K562 (cell line): ENCODE measurements around the gene TBC1D20. TPM values are rescaled to one million over a fixed set of nuclear protein-coding genes. Genes with fewer than 3 reads are reported as not detected.

Experiments
- AFF1 ChIP-seq, 2 experiments: fragments of 450-650 bp; IDR thresholded peaks; 2 replicates each; pipeline ENCODE4 v1.6.1; 2018; ENCODE audit warnings: mild to moderate bottlenecking in 2 of 2, low read depth in 1 of 2; ENCODE audit not compliant: partially characterized antibody in 2 of 2
- ATF6 ChIP-seq: sonication (generic); formaldehyde crosslinking; IDR thresholded peaks from 2 replicates; pipeline ENCODE4 v1.4.0; 2020; ENCODE audit warnings: mild to moderate bottlenecking, missing genetic modification reagents
- CBX1 ChIP-seq: sonication (generic); IDR thresholded peaks from 2 replicates; pipeline ENCODE4 v1.6.1; 2016; ENCODE audit warnings: antibody characterized with exemption, low read depth, mild to moderate bottlenecking
- DIDO1 ChIP-seq: fragments of 450-650 bp; IDR thresholded peaks from 2 replicates; pipeline ENCODE4 v1.6.1; 2016; ENCODE audit warnings: low read depth, missing biosample characterization, missing genetic modification characterization
- FOXJ2 ChIP-seq: fragments of 200-800 bp; sonication (Bioruptor generic); IDR thresholded peaks from 2 replicates; pipeline ENCODE4 v1.6.1; 2016; ENCODE audit warnings: missing genetic modification characterization, missing compliant biosample characterization
- FOXK2 ChIP-seq, 2 experiments: fragments of 450-650 bp; IDR thresholded peaks in 1 of 2; conservative IDR thresholded peaks in 1 of 2; 2 replicates each; pipeline ENCODE4 v1.6.1; 2016; ENCODE audit warnings: low read depth in 2 of 2, mild to moderate bottlenecking in 1 of 2
- HLTF ChIP-seq: fragments of 450-650 bp; IDR thresholded peaks from 2 replicates; pipeline ENCODE4 v1.6.1; 2016
- HOMEZ ChIP-seq: fragments of 250-450 bp; sonication (Bioruptor Pico); IDR thresholded peaks from 2 replicates; pipeline ENCODE4 v1.4.0; 2020; ENCODE audit warnings: mild to moderate bottlenecking, moderate library complexity
- KLF1 ChIP-seq: fragments of 450-650 bp; IDR thresholded peaks from 2 replicates; pipeline ENCODE4 v1.6.1; 2016; ENCODE audit warnings: missing genetic modification characterization, missing compliant biosample characterization
- MCM3 ChIP-seq: fragments of 450-650 bp; IDR thresholded peaks from 2 replicates; pipeline ENCODE4 v1.6.1; 2016
- NEUROD1 ChIP-seq: fragments of 150-350 bp; IDR thresholded peaks from 2 replicates; pipeline ENCODE4 v1.6.1; 2014; ENCODE audit warnings: borderline replicate concordance, low read length, low read depth; ENCODE audit not compliant: partially characterized antibody
- NR1H2 ChIP-seq: sonication (generic); formaldehyde crosslinking; IDR thresholded peaks from 2 replicates; pipeline ENCODE4 v1.4.0; 2020; ENCODE audit warnings: mild to moderate bottlenecking, missing genetic modification reagents
- POU5F1 ChIP-seq: fragments of 150-350 bp; IDR thresholded peaks from 2 replicates; pipeline ENCODE4 v1.6.1; 2014; ENCODE audit warnings: borderline replicate concordance, low read length, low read depth, mild to moderate bottlenecking; ENCODE audit not compliant: partially characterized antibody
- PRPF4 ChIP-seq: fragments of 200-400 bp; formaldehyde crosslinking; IDR thresholded peaks from one replicate; pipeline ENCODE4 v1.6.1; 2017; ENCODE audit warnings: low read length, low read depth, mild to moderate bottlenecking; ENCODE audit not compliant: insufficient read depth, poor library complexity, severe bottlenecking
- SMAD4 ChIP-seq: fragments of 250-450 bp; sonication (Bioruptor Pico); conservative IDR thresholded peaks from 2 replicates; pipeline ENCODE4 v1.8.0; 2021; ENCODE audit warnings: inconsistent platforms, mild to moderate bottlenecking, moderate library complexity
- SMARCE1 ChIP-seq: fragments of 450-650 bp; IDR thresholded peaks from 2 replicates; pipeline ENCODE4 v1.7.1; 2016; ENCODE audit warnings: mild to moderate bottlenecking
- SPI1 ChIP-seq: IDR thresholded peaks from 2 replicates; pipeline ENCODE4 v1.6.1; 2011; ENCODE audit warnings: low read depth, low read length, control low read depth, borderline replicate concordance
- SRSF3 ChIP-seq: fragments of 200-400 bp; formaldehyde crosslinking; IDR thresholded peaks from 2 replicates; pipeline ENCODE4 v1.6.1; 2016; ENCODE audit warnings: mild to moderate bottlenecking, low read length, moderate library complexity; ENCODE audit not compliant: insufficient read depth
- TCFL5 ChIP-seq: fragments of 250-450 bp; sonication (Bioruptor Pico); conservative IDR thresholded peaks from 2 replicates; pipeline ENCODE4 v1.6.1; 2021; ENCODE audit warnings: mild to moderate bottlenecking, moderate library complexity, matching md5 sums
- U2AF1 ChIP-seq: fragments of 200-400 bp; formaldehyde crosslinking; optimal IDR thresholded peaks from 2 replicates; pipeline ENCODE3; 2017; ENCODE audit warnings: mild to moderate bottlenecking, low read depth, low read length, moderate library complexity
- YBX1 ChIP-seq: fragments of 450-650 bp; IDR thresholded peaks from 2 replicates; pipeline ENCODE4 v1.7.1; 2016; ENCODE audit warnings: mild to moderate bottlenecking
- polyA plus RNA-seq, 8 experiments: library from polyadenylated mRNA; depleted of rRNA in 4 of 8; stranded (reverse) in 5 of 8; unstranded in 3 of 8; fragments of >200 nt; fragmentation: Nextera tagmentation in 2 of 8; fragmentation: Illumina TruSeq in 1 of 8; extraction: Ambion mirVana in 2 of 8; extraction: Trizol in 1 of 8; gene quantifications; 2 replicates each; pipeline versions ENCODE4 v1.2.1 to v1.2.3, GENCODE V29; 2011 to 2014; ENCODE audit warnings: inconsistent platforms in 1 of 8, missing spikeins in 1 of 8
- total RNA-seq, 7 experiments: library from RNA; depleted of rRNA in 6 of 7; stranded (reverse); fragments of >200 nt in 6 of 7; fragmentation: Illumina TruSeq in 2 of 7; extraction: Trizol in 2 of 7; gene quantifications; 2 replicates each; pipeline versions ENCODE4 v1.2.1 to v1.2.3, GENCODE V29; 2011 to 2021; ENCODE audit warnings: low replicate concordance in 1 of 7

The TBC1D20 gene
- total and polyA plus RNA-seq, 9 of the 15 experiments (the other 6 are each of a cell fraction or from before 2014, with no cell fraction given): 7.0 to 25.3 (median 15.1) TPM

- TF ChIP-seq AFF1 (IDR thresholded peaks at IDR 0.05; ENCODE audit: low read depth in 1 of 2, partially characterized antibody in 2 of 2): peak; percentile 70 to 92
- no peak for TF ChIP-seq ATF6 (CRISPR knock-in tag)
- TF ChIP-seq PRPF4: no peak
- no peak for TF ChIP-seq HLTF
- peak; percentile 69; the same call in 1 of the 2 replicates for TF ChIP-seq SMARCE1
- no peak for TF ChIP-seq KLF1 (tag)
- peak; percentile 30; the same call in 1 of the 2 replicates for TF ChIP-seq DIDO1 (tag)
- peak; percentile 79 for TF ChIP-seq NEUROD1
- no peak for TF ChIP-seq HOMEZ
- TF ChIP-seq SMAD4: peak; percentile 74
- no peak for TF ChIP-seq U2AF1
- TF ChIP-seq POU5F1: no peak
- TF ChIP-seq CBX1: no peak
- no peak for TF ChIP-seq MCM3
- no peak for TF ChIP-seq TCFL5 (CRISPR knock-in tag)
- TF ChIP-seq FOXK2 (conservative IDR thresholded peaks at IDR 0.05 in 1 of 2, IDR thresholded peaks at IDR 0.05 in 1 of 2; ENCODE audit: low read depth in 2 of 2): 0 out of 4 replicates have a peak, but pooled peaks of 1 of the 2 experiments have one; percentile 21
- no peak for TF ChIP-seq SPI1
- TF ChIP-seq SRSF3: no peak
- TF ChIP-seq FOXJ2: no peak
- TF ChIP-seq YBX1: no peak
- TF ChIP-seq NR1H2 (CRISPR knock-in tag): no peak
Observed at GRCh38 chr20:401682-402495, 60.4 kb downstream of the TBC1D20 start (continued).
